HG02870 (cell line): ENCODE data around the gene PFKFB3.
A peak's percentile ranks its signal among the peaks of the same experiment; 100 is the strongest.
"Not testable (repeated sequence)": the region's sequence is repeated elsewhere in the genome, so short reads cannot be mapped to it uniquely, and the experiment has no call there.

Source experiments
- ATAC-seq: cut with Tn5 transposase; IDR thresholded peaks from one replicate; pipeline ENCODE4 v1.9.1; 2021; ENCODE audit warnings: mild to moderate bottlenecking, moderate library complexity; ENCODE audit not compliant: unreplicated experiment

Gene PFKFB3

DNA sequence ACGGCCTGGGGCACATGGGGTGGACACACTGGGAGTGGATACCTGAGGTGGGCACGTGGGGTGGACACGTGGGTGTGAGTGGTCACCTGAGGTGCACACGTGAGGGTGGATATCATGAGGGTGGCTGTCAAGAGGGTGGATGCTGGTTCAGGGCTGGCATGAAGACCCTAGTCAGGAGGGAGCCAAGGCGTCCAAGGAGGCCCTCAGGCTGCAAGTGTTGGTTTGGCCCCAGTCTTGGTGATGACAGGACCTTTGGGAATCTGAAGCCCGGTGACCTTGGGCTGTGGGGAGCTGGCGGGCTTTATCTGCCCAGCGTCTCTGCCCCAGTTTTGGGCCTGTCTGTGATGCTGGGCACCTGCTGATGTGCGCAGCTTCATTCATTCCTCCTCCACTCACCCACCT is 24.9 kb upstream of the PFKFB3 start:
- no peak for ATAC-seq

DNA sequence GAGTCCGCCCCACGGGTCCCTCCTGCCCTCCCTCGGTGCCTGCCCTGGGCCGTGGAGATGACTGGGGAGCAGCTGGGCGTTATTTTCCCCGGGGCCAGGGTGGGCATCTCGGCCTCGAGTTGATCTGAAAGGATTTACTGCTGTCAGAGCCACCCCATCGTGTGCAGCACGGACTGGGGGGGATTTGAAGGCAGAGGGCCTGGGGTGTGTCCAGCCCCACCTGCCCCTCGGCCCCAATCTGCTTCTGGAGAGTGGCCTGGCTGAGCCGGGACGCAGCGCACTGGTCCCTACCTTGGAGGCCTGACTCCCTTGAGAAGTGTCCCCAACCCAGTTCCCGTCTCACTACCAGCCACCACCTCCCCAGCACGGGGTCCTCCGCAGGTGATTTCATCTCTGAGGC is 24.2 kb upstream of the PFKFB3 start:
- no peak for ATAC-seq

DNA sequence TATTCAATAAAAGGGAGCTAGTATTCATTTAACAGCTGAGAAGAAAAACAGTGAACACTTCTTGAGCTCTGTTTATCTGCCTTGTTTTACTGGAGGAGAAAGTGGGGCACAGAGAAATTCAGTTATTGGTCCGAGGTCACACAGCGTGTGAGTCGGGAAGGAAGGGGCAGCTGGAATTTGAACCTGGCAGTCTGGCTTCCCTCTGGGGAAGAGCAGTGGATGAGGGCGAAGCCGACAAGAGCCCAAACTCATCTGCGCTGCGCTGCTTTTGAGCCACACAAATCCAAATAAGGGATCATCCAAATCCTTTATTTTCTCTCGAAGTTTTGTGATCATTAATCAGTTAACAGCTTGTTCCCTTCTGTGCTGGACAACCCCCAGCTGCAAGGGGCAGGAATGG is 23.7 kb upstream of the PFKFB3 start:
- ATAC-seq = no peak

- ATAC-seq = no peak
These were observed 22.1 kb upstream of the PFKFB3 start for GRCh38 chr10:6180480-6181110.

DNA sequence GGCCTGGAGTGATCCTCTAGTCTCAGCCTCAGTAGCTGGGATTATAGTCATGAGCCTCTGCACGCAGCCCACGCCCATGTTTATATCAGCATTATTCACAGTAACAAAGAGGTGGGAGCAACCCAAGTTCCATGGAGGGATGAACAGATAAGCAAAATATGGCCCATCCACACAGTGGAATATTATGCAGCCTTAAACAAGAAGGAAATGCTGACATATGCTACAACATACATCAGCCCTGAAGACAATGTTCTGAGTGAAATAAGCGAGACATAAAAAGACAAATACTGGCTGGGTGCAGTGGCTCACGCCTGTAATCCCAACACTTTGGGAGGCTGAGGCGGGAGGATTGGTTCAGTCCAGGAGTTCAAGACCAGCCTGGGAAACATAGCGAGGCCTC is 21.5 kb upstream of the PFKFB3 start:
- no peak for ATAC-seq

GRCh38 chr10:6182454-6183098 is 20.2 kb upstream of the PFKFB3 start:
- ATAC-seq = no peak

DNA sequence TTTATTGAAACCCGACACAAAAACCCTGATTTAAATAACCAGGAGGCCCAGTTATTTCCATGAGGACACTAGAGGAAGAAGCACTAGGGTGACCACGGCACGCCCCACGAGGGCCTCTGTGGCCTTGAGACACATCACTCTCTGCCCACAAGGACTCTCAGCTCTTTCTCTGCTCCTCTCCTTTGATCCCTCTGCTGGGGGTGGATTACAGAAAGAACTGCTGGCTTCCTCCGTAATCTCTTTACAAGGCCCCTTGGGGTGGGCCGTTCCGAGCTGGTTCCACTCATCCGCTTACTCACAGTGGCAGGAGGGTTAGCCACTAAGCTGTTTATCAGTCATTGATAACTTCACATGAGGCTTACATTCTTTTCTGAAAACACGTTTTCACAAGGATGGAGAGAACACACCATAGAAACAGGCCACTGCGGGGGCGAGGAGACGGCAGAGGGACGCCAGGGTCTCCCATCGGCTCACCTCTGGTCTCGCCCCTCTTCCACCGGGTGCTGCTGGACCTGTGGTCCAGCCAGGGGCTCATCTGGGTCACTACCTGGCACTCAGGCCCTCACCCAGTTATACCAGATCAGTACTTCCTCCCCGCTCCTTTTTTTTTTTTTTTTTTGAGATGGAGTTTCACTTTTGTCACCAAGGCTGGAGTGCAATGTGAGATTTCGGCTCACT is 17.6 kb upstream of the PFKFB3 start:
- no peak for ATAC-seq

- no peak for ATAC-seq
These were observed 15.9 kb upstream of the PFKFB3 start for GRCh38 chr10:6186894-6187256.

DNA sequence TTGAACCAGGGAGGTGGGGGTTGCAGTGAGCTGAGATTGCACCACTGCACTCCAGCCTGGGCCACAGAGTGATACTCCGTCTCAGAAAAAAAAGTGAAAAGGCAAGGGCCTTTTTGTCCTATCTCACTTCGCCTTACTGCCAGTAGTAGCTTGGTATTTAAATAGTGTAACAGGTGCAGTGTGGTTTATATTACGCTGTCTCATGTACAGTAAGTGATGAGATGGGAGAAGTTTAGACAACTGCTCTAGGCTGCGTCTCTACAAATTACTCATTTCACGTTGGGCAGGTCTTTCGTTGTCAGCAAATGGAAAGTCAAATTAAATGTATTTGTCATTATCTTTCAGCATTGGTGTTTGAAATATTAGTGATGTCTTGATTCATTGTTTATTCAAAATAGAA is 15.5 kb upstream of the PFKFB3 start:
- peak; percentile 93 for ATAC-seq

- ATAC-seq = not testable (repeated sequence)
These were observed 12.7 kb upstream of the PFKFB3 start for GRCh38 chr10:6190033-6190432.

DNA sequence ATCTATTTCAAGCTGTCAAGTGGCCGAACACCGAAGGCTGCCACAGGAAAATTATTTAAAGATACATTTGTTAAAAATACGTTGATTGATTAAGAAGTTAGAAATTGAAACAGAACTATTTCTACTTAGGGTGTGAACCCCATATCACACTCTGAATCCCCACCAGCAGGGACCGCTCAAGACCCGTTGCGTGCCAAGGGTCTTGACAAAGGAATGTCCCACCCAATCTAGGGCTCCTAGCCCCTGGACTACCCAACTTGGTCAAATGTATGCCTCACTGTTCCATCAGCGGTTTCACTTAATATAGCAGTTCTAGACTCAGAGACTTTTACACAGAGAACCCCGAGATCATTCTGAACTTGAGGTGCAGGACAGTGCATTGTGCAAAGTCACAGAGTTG is 11.6 kb upstream of the PFKFB3 start:
- no peak for ATAC-seq

DNA sequence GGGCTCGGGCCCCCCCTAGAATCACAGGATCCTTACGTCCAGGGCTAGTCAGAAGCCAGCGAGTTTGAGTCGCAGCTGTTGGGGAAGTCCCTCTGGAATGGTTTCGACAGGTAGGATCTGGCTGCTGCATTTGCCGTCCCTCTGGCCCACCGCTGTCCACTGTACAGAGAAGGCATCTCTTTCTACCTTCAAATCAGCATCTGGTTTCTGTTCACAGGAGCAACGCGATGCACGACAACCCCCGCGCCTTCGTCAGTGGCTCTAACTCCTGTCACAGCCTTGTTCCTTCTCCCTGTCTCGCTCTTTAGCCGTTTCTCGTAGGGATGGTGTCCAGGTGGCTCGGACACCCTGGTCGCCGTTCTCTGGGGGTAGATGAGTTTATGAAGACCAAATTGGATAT is 11.2 kb upstream of the PFKFB3 start:
- ATAC-seq = no peak

DNA sequence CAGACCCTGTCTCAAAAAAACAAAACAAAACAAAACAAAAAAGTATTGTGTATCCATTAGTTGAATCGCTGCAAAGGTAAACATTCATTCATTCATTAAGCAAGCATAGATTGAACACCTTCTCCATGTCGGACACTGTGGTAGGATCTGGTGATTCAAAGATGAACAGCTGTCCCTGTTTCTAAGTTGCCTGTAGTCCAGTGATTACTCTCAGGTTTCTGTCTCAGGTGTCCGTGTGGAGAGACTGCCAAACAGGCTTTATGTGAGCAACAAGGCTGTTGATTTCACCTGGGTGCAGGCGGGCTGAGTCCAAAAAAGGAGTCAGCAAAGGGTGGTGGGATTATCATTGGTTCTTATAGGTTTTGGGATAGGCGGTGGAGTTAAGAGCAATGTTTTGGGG is 9.4 kb upstream of the PFKFB3 start:
- ATAC-seq = not testable (repeated sequence)

GRCh38 chr10:6194311-6194710 is 8.4 kb upstream of the PFKFB3 start:
- no peak for ATAC-seq

GRCh38 chr10:6195376-6195775 is 7.4 kb upstream of the PFKFB3 start:
- ATAC-seq = no peak

- no peak for ATAC-seq
These were observed 6.9 kb upstream of the PFKFB3 start for GRCh38 chr10:6195846-6196245.

- ATAC-seq = not testable (repeated sequence)
These were observed 6.2 kb upstream of the PFKFB3 start for GRCh38 chr10:6196524-6196923.

GRCh38 chr10:6197321-6197720 is 5.4 kb upstream of the PFKFB3 start:
- ATAC-seq = no peak

GRCh38 chr10:6198171-6198570 is 4.6 kb upstream of the PFKFB3 start:
- no peak for ATAC-seq

DNA sequence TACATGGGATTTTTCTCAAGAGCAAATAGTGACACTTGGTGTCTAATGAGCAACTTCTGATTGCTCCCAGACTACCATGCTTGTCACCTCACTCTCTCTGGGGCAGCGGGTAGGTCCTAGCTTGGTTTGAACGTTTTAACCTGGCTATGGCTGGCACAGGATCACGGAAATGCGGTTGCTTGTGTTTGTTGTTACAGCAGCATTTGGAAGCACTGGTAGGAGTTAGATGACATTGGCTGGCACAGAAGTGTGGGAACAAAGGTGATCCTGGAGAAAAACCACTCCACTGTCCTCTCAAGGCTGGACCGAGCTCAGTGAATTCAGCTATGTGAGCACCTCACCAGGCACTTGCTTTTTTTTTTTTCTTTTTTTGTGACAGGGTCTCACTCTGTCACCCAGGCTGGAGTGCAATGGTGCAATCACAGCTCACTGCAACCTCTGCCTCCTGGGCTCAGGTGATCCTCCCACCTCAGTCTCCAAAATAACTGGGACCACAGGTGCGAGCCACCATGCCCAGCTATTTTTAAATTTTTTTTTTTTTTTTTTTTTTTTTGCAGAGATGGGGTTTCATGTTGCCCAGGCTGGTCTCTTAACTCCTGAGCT is 3.5 kb upstream of the PFKFB3 start:
- ATAC-seq = no peak

GRCh38 chr10:6200440-6200733 is 2.3 kb upstream of the PFKFB3 start:
- no peak for ATAC-seq
